Keratinocyte (primary cell): Measurements from ENCODE around the gene ABCA4. TPM values are rescaled to one million over a fixed set of nuclear protein-coding genes. Genes with fewer than 3 reads are reported as not detected.
A peak's percentile ranks its signal among the peaks of the same experiment; 100 is the strongest.

Experiments
- DNase-seq: peaks from one replicate; pipeline ENCODE4 v3.0.0-alpha.2; 2011; ENCODE audit warnings: low read depth, missing footprints, low spot score
- FAIRE-seq: peaks from 2 replicates; lab custom pipeline; 2011; peaks lifted over from hg19 to GRCh38; lab: Jason Lieb, UNC
- H2AFZ ChIP-seq: 2 replicates; pipeline ENCODE4 v1.6.0; 2012; ENCODE audit warnings: low read length, control low read depth, inconsistent platforms; ENCODE audit not compliant: control insufficient read depth
- H3K27ac ChIP-seq: 2 replicates; pipeline ENCODE4 v1.5.1; 2011; ENCODE audit warnings: low read length; ENCODE audit not compliant: control insufficient read depth, insufficient read depth
- H3K27me3 ChIP-seq: 3 replicates; pipeline ENCODE4 v1.6.0; 2011; ENCODE audit warnings: low read length; ENCODE audit not compliant: control insufficient read depth, insufficient read depth; ENCODE audit errors: extremely low read depth
- H3K36me3 ChIP-seq, 2 experiments: 2 replicates in 1 of 2; 3 replicates in 1 of 2; pipeline ENCODE4 v1.5.1; 2011; ENCODE audit warnings: low read length in 2 of 2, mild to moderate bottlenecking in 1 of 2; ENCODE audit not compliant: control insufficient read depth in 2 of 2, insufficient read depth in 2 of 2; ENCODE audit errors: extremely low read depth in 1 of 2
- H3K4me1 ChIP-seq: 3 replicates; pipeline ENCODE4 v1.5.1; 2011; ENCODE audit warnings: low read length; ENCODE audit not compliant: control insufficient read depth, insufficient read depth; ENCODE audit errors: extremely low read depth
- H3K4me2 ChIP-seq: 3 replicates; pipeline ENCODE4 v1.6.0; 2011; ENCODE audit warnings: low read depth, low read length; ENCODE audit not compliant: control insufficient read depth, insufficient read depth; ENCODE audit errors: extremely low read depth
- H3K4me3 ChIP-seq, 3 experiments: fragments of 200-600 bp in 1 of 3; sonication (generic) in 1 of 3; 2 replicates in 2 of 3; 3 replicates in 1 of 3; pipeline ENCODE4 v1.5.1; 2011 to 2016; ENCODE audit warnings: low read length in 3 of 3, mild to moderate bottlenecking in 3 of 3, control low read depth in 2 of 3, inconsistent platforms in 1 of 3, low read depth in 1 of 3, mixed read lengths in 1 of 3, mixed run types in 1 of 3, moderate library complexity in 1 of 3; ENCODE audit not compliant: control insufficient read depth in 2 of 3, insufficient read depth in 2 of 3; ENCODE audit errors: extremely low read depth in 1 of 3
- H3K79me2 ChIP-seq: 2 replicates; pipeline ENCODE4 v1.6.0; 2012; ENCODE audit warnings: low read length; ENCODE audit not compliant: control insufficient read depth, insufficient read depth
- H3K9ac ChIP-seq: 3 replicates; pipeline ENCODE4 v1.6.0; 2011; ENCODE audit warnings: low read length; ENCODE audit not compliant: control insufficient read depth, insufficient read depth; ENCODE audit errors: extremely low read depth
- H3K9me1 ChIP-seq: 3 replicates; pipeline ENCODE4 v1.6.0; 2011; ENCODE audit warnings: low read length; ENCODE audit not compliant: control insufficient read depth, insufficient read depth; ENCODE audit errors: extremely low read depth
- H3K9me3 ChIP-seq: 2 replicates; pipeline ENCODE4 v1.5.1; 2012; ENCODE audit warnings: low read depth, low read length; ENCODE audit not compliant: control insufficient read depth
- H4K20me1 ChIP-seq: 3 replicates; pipeline ENCODE4 v1.6.0; 2011; ENCODE audit warnings: low read length; ENCODE audit not compliant: control insufficient read depth, insufficient read depth; ENCODE audit errors: extremely low read depth
- CTCF ChIP-seq, 3 experiments: IDR thresholded peaks in 1 of 3; conservative IDR thresholded peaks in 1 of 3; optimal IDR thresholded peaks in 1 of 3; 2 replicates in 2 of 3; 3 replicates in 1 of 3; pipeline versions ENCODE3 to v1.5.1; 2011; ENCODE audit warnings: low read length in 3 of 3, mild to moderate bottlenecking in 3 of 3, moderate library complexity in 2 of 3, control low read depth in 1 of 3, inconsistent platforms in 1 of 3; ENCODE audit not compliant: insufficient read depth in 2 of 3; ENCODE audit errors: extremely low read depth in 1 of 3
- EZH2 ChIP-seq: IDR thresholded peaks from one replicate; pipeline ENCODE4 v1.6.1; 2012; ENCODE audit warnings: inconsistent platforms, mild to moderate bottlenecking, low read length, moderate library complexity
- dilution Hi-C: fragments of 300-500 bp; cut with MboI; formaldehyde crosslinking; loops from one replicate; pipeline ENCODE4 v1.7.0; 2020; ENCODE audit warnings: low sequenced_read_pairs; ENCODE audit not compliant: extremely low pct_ligation_motif_present
- polyA plus RNA-seq, 5 experiments: library from polyadenylated mRNA; depleted of rRNA in 3 of 5; stranded (reverse) in 3 of 5; stranded (forward) in 1 of 5; unstranded in 1 of 5; fragments of >200 nt; gene quantifications; 1 replicate in 1 of 5; 2 replicates in 3 of 5; 3 replicates in 1 of 5; pipeline versions ENCODE4 v1.2.1 to v1.2.3, GENCODE V29; 2011 to 2012; ENCODE audit warnings: missing spikeins in 2 of 5, low read depth in 1 of 5, low replicate concordance in 1 of 5

Gene ABCA4
- polyA plus RNA-seq, 1 donor (not counting 4 experiments of a cell fraction or from before 2014, with no cell fraction given) = 0.04 TPM

GRCh38 chr1:93979040-93979717 is 141.8 kb downstream of the ABCA4 start:
- Histone ChIP-seq H3K79me2 (no peaks in the 10 kb centered on the region), H3K27me3 (no peaks in the 10 kb centered on the region), H2AFZ (peak overlapping the region; percentile 76), H3K4me2 (no peak overlapping the region), H3K4me3 (no peak overlapping the region), H3K4me1 (peaks cover 51% of the 10 kb centered on the region), H3K36me3 (no peaks in the 10 kb centered on the region), H3K9ac (no peak overlapping the region), H3K9me3 (no peaks in the 10 kb centered on the region), H3K9me1 (no peaks in the 10 kb centered on the region), H4K20me1 (no peaks in the 10 kb centered on the region), H3K27ac (no peak overlapping the region)
- FAIRE-seq (peak; percentile 79), DNase-seq (no peak)
- dilution Hi-C loops = no loop called here
- TF ChIP-seq CTCF (optimal IDR thresholded peaks at IDR 0.05 in 1 of 3, IDR thresholded peaks at IDR 0.05 in 1 of 3, conservative IDR thresholded peaks at IDR 0.05 in 1 of 3; ENCODE audit: extremely low read depth in 1 of 3, insufficient read depth in 2 of 3, low read length in 3 of 3) (no peak), EZH2 (no peak)

GRCh38 chr1:93977598-93977945 is 143.4 kb downstream of the ABCA4 start:
- Histone ChIP-seq H3K4me1 (peaks cover 51% of the 10 kb centered on the region), H3K4me2 (peak overlapping the region; percentile 75), H3K4me3 (no peak overlapping the region), H3K9me3 (no peaks in the 10 kb centered on the region), H3K27ac (peak overlapping the region; percentile 17), H3K9me1 (no peaks in the 10 kb centered on the region), H3K36me3 (no peaks in the 10 kb centered on the region), H3K27me3 (no peaks in the 10 kb centered on the region), H3K9ac (no peak overlapping the region), H2AFZ (peak overlapping the region; percentile 34), H4K20me1 (no peaks in the 10 kb centered on the region), H3K79me2 (no peaks in the 10 kb centered on the region)
- dilution Hi-C loops = no loop called here
- DNase-seq (no peak), FAIRE-seq (peak; percentile 97)
- no peak for TF ChIP-seq CTCF (optimal IDR thresholded peaks at IDR 0.05 in 1 of 3, IDR thresholded peaks at IDR 0.05 in 1 of 3, conservative IDR thresholded peaks at IDR 0.05 in 1 of 3; ENCODE audit: extremely low read depth in 1 of 3, insufficient read depth in 2 of 3, low read length in 3 of 3)
- no peak for TF ChIP-seq EZH2
